A673 (cell line): ENCODE measurements around the gene CACNG8.

Experiments used
- CTCF ChIP-seq: fragments of 300-800, 200-600 bp; sonication (generic); conservative IDR thresholded peaks from 2 replicates; pipeline ENCODE4 v1.5.1; 2017; ENCODE audit warnings: low read depth, mild to moderate bottlenecking, antibody characterized with exemption, low read length, moderate library complexity, mixed read lengths
- EZH2 ChIP-seq: fragments of 200-600 bp; sonication (generic); IDR thresholded peaks from 2 replicates; pipeline ENCODE4 v1.6.1; 2017; ENCODE audit warnings: borderline replicate concordance, low read depth, mild to moderate bottlenecking, mixed read lengths, antibody characterized with exemption, low read length; ENCODE audit not compliant: poor library complexity, severe bottlenecking

- TF ChIP-seq CTCF (no peak), EZH2 (no peak)
Observed at GRCh38 chr19:53983457-53984289, 20.9 kb downstream of the CACNG8 start.
